Chondrocyte (in vitro differentiated cells): ENCODE measurements around the gene VRTN. TPM values are rescaled to one million over a fixed set of nuclear protein-coding genes. Genes with fewer than 3 reads are reported as not detected.

Experiments used
- DNase-seq: peaks from one replicate; pipeline ENCODE4 v3.0.0; 2021; ENCODE audit warnings: mixed read lengths, low spot score
- H3K27ac Mint-ChIP-seq: one replicate; pipeline ENCODE4 v1.8.0; 2021; ENCODE audit warnings: mild to moderate bottlenecking, moderate library complexity, mixed read lengths; ENCODE audit not compliant: unreplicated experiment
- H3K27me3 Mint-ChIP-seq: 2 replicates; pipeline ENCODE4 v1.8.0; 2021; ENCODE audit warnings: low read depth, mixed read lengths
- H3K36me3 Mint-ChIP-seq: 2 replicates; pipeline ENCODE4 v1.8.0; 2021; ENCODE audit warnings: low read depth, mixed read lengths
- H3K4me1 Mint-ChIP-seq: 2 replicates; pipeline ENCODE4 v1.8.0; 2021; ENCODE audit warnings: low read depth, mild to moderate bottlenecking, mixed read lengths
- H3K4me3 Mint-ChIP-seq: one replicate; pipeline ENCODE4 v1.8.0; 2021; ENCODE audit warnings: mild to moderate bottlenecking, moderate library complexity, mixed read lengths; ENCODE audit not compliant: unreplicated experiment
- H3K9me3 Mint-ChIP-seq: 2 replicates; pipeline ENCODE4 v1.8.0; 2021; ENCODE audit warnings: low read depth, mixed read lengths
- CTCF ChIP-seq: fragments of 200-600 bp; sonication (generic); IDR thresholded peaks from 2 replicates; pipeline ENCODE4 v1.5.0; 2021; ENCODE audit warnings: antibody characterized with exemption, mild to moderate bottlenecking, moderate library complexity
- total RNA-seq: library from RNA; stranded (reverse); gene quantifications from 3 replicates; pipeline ENCODE4 v1.2.1, GENCODE V29; 2021

VRTN gene
- total RNA-seq, 1 donor from 2014 or later: not detected

- Mint-ChIP-seq H3K27me3 (peaks cover 39% of the 10 kb centered on the region), H3K27ac (no peak overlapping the region), H3K4me1 (peaks cover 4% of the 10 kb centered on the region), H3K4me3 (no peak overlapping the region), H3K9me3 (no peaks in the 10 kb centered on the region), H3K36me3 (no peaks in the 10 kb centered on the region)
- no peak for TF ChIP-seq CTCF
- peak; percentile 57 for DNase-seq
These were observed 1.5 kb downstream of the VRTN start for GRCh38 chr14:74349757-74350156.

- DNase-seq: no peak
- H3K9me3 Mint-ChIP-seq: no peaks in the 10 kb centered on the region
- H3K4me1 Mint-ChIP-seq: peaks cover 4% of the 10 kb centered on the region
- peaks cover 39% of the 10 kb centered on the region for H3K27me3 Mint-ChIP-seq
- no peak for TF ChIP-seq CTCF
- no peak overlapping the region for H3K4me3 Mint-ChIP-seq
- H3K27ac Mint-ChIP-seq: no peak overlapping the region
- no peaks in the 10 kb centered on the region for H3K36me3 Mint-ChIP-seq
These were observed 2.1 kb downstream of the VRTN start for GRCh38 chr14:74350211-74350927.

GRCh38 chr14:74350928-74351323, 2.7 kb downstream of the VRTN start:
- Mint-ChIP-seq H3K4me1 (peaks cover 4% of the 10 kb centered on the region), H3K27ac (no peak overlapping the region), H3K36me3 (no peaks in the 10 kb centered on the region), H3K27me3 (peaks cover 39% of the 10 kb centered on the region), H3K4me3 (no peak overlapping the region), H3K9me3 (no peaks in the 10 kb centered on the region)
- no peak for DNase-seq
- no peak for TF ChIP-seq CTCF

GRCh38 chr14:74356892-74357575, 8.8 kb downstream of the VRTN start:
- Mint-ChIP-seq H3K27ac (no peak overlapping the region), H3K27me3 (peaks cover 30% of the 10 kb centered on the region), H3K9me3 (no peaks in the 10 kb centered on the region), H3K4me3 (no peak overlapping the region), H3K36me3 (no peaks in the 10 kb centered on the region), H3K4me1 (no peaks in the 10 kb centered on the region)
- DNase-seq: no peak
- no peak for TF ChIP-seq CTCF

GRCh38 chr14:74357585-74357984, 9.3 kb downstream of the VRTN start:
- Mint-ChIP-seq H3K27ac (no peak overlapping the region), H3K27me3 (peaks cover 29% of the 10 kb centered on the region), H3K4me3 (no peak overlapping the region), H3K36me3 (no peaks in the 10 kb centered on the region), H3K9me3 (no peaks in the 10 kb centered on the region), H3K4me1 (peaks cover 2% of the 10 kb centered on the region)
- no peak for TF ChIP-seq CTCF
- no peak for DNase-seq
